ENCODE measurements around the gene CEP131. TPM values are rescaled to one million over a fixed set of nuclear protein-coding genes. Genes with fewer than 3 reads are reported as not detected.

Gene CEP131
- polyA plus RNA-seq, 2 of the 4 experiments (the other 2 are of a cell fraction) = 3.3 to 11.5 TPM

DNA sequence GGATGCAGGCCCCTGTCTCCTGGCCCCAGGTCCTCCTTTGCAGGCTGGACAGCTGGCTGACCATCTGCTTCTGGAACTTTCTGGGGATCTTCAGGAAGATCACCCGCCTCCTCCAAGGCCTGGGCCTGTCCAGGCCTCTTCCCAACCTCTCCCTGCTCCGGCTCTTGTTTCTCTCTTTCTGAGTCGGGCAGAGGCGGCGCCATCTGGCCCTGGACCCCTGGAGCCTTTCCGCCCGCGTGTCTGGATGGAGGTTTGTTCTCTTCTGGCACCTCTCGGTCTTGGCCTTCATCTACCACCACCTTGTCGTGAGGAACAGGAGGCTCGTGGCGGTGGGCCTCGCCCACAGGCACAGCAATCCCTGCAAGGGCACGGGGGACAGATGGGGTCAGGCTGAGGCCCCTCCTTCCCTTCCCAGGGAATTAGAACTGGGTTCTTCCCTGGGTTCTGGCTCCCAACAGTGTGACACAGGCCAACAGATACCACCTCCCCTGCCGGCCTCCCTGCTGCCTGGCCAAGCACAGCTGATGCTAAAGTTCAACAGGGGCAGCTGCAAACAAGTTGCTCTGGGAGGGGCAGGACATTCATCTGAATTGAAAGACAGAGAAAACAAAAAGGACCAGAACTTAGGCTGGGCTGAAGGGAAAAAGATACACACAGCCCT is 29.7 kb upstream of the CEP131 start:
- CTCF ChIA-PET = interaction anchor here (0.6 to 14.8 kb wide), 55 partner anchors 7 to 433 kb away, joined by 3 to 184 read pairs (median 4); partner anchors contain the start of gene FAAP100
- 90% methylated on average over 15 of the region's 15 CpGs for WGBS (ENCODE audit: missing lambda C conversion rate)

DNA sequence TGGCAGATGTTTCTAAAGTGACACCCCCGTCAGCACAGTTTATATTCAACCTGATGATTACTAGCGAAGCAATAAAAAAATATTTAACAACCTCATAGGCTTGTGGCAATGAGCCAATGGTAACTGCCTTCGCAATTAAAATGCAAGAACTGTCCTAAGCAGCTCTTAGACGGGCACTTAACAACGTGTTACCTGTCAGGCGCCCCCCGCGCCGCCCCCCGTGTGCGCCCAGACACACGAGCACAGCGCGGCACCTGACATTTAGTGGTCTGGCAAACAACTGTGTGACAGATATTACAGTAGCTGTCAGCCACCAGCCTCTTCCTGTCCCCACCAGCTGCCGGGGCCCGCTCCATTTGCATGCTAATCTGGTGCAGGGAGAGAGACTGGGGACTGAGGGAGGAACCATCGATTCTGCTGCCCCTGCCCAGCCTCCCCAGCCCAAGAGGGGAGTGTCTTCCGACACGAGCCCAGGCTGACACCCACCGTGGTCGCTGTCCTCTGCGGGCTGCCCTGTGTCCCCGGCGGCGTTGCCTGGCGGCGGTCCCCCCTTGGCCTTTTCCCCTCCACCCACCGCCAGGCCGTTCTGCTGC is 29.0 kb upstream of the CEP131 start:
- no peak for FAIRE-seq
- no peak for ATAC-seq
- Histone ChIP-seq H3K4me3 (no peak overlapping the region), H3K9me3 (no peaks in the 10 kb centered on the region), H3K27ac (no peak overlapping the region), H3K4me2 (no peak overlapping the region), H3K4me1 (peaks cover 14% of the 10 kb centered on the region)
- ChIA-PET CTCF (interaction anchor here (0.9 to 14.8 kb wide), 11 partner anchors 9 to 350 kb away, joined by 3 to 129 read pairs (median 5); partner anchors contain the start of gene SLC38A10), POLR2A (no interaction called here)
- DNase-seq (ENCODE audit: low read depth in 1 of 2, low spot score in 1 of 2) = no peak
- WGBS (ENCODE audit: missing lambda C conversion rate) = 92% methylated on average over 28 of the region's 29 CpGs
- TF ChIP-seq RAD21 (conservative IDR thresholded peaks at IDR 0.05 in 1 of 2, IDR thresholded peaks at IDR 0.05 in 1 of 2) = no peak
- TF ChIP-seq, protein P1, sequence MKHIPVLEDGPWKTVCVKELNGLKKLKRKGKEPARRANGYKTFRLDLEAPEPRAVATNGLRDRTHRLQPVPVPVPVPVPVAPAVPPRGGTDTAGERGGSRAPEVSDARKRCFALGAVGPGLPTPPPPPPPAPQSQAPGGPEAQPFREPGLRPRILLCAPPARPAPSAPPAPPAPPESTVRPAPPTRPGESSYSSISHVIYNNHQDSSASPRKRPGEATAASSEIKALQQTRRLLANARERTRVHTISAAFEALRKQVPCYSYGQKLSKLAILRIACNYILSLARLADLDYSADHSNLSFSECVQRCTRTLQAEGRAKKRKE (CRISPR knock-in tag; IDR thresholded peaks at IDR 0.05; ENCODE audit: low read depth) = no peak
- TF ChIP-seq, protein P2, sequence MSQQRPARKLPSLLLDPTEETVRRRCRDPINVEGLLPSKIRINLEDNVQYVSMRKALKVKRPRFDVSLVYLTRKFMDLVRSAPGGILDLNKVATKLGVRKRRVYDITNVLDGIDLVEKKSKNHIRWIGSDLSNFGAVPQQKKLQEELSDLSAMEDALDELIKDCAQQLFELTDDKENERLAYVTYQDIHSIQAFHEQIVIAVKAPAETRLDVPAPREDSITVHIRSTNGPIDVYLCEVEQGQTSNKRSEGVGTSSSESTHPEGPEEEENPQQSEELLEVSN (IDR thresholded peaks at IDR 0.05; ENCODE audit: borderline replicate concordance, low read depth) = no peak
- no peak for TF ChIP-seq RARB (CRISPR knock-in tag; IDR thresholded peaks at IDR 0.05)
- no peak for TF ChIP-seq PHF8 (IDR thresholded peaks at IDR 0.05; ENCODE audit: borderline replicate concordance, low read depth)
- no peak for TF ChIP-seq CHD2 (IDR thresholded peaks at IDR 0.05; ENCODE audit: low read length, partially characterized antibody)
- TF ChIP-seq FOSB (CRISPR knock-in tag; IDR thresholded peaks at IDR 0.05) = no peak
- TF ChIP-seq BHLHE40 (IDR thresholded peaks at IDR 0.05; ENCODE audit: low read depth, low read length) = no peak
- TF ChIP-seq HDAC2 (IDR thresholded peaks at IDR 0.05) = no peak
- no peak for TF ChIP-seq SMC3 (IDR thresholded peaks at IDR 0.05)
- TF ChIP-seq JUN (IDR thresholded peaks at IDR 0.05) = no peak
- no peak for TF ChIP-seq HEYL (CRISPR knock-in tag; IDR thresholded peaks at IDR 0.05)
- TF ChIP-seq HOXA7 (CRISPR knock-in tag; IDR thresholded peaks at IDR 0.05) = no peak

More for the DNA sequence above, 29.7 kb upstream of the CEP131 start:
- TF ChIP-seq RARB (CRISPR knock-in tag; IDR thresholded peaks at IDR 0.05) (no peak), RCOR1 (IDR thresholded peaks at IDR 0.05; ENCODE audit: low read depth, low read length) (no peak), FOSB (CRISPR knock-in tag; IDR thresholded peaks at IDR 0.05) (no peak), ZC3H11A (IDR thresholded peaks at IDR 0.05) (no peak), HOXA7 (CRISPR knock-in tag; IDR thresholded peaks at IDR 0.05) (no peak), GATA3 (IDR thresholded peaks at IDR 0.05; ENCODE audit: borderline replicate concordance) (no peak), KDM5A (IDR thresholded peaks at IDR 0.05) (no peak), ZFP36 (IDR thresholded peaks at IDR 0.05; ENCODE audit: borderline replicate concordance, partially characterized antibody) (no peak), RAD21 (conservative IDR thresholded peaks at IDR 0.05 in 1 of 2, IDR thresholded peaks at IDR 0.05 in 1 of 2) (no peak)
- TF ChIP-seq, protein P3, sequence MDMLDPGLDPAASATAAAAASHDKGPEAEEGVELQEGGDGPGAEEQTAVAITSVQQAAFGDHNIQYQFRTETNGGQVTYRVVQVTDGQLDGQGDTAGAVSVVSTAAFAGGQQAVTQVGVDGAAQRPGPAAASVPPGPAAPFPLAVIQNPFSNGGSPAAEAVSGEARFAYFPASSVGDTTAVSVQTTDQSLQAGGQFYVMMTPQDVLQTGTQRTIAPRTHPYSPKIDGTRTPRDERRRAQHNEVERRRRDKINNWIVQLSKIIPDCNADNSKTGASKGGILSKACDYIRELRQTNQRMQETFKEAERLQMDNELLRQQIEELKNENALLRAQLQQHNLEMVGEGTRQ (IDR thresholded peaks at IDR 0.05) = no peak
- TF ChIP-seq, protein P2 (IDR thresholded peaks at IDR 0.05; ENCODE audit: borderline replicate concordance, low read depth) = no peak
- TF ChIP-seq, protein P4, sequence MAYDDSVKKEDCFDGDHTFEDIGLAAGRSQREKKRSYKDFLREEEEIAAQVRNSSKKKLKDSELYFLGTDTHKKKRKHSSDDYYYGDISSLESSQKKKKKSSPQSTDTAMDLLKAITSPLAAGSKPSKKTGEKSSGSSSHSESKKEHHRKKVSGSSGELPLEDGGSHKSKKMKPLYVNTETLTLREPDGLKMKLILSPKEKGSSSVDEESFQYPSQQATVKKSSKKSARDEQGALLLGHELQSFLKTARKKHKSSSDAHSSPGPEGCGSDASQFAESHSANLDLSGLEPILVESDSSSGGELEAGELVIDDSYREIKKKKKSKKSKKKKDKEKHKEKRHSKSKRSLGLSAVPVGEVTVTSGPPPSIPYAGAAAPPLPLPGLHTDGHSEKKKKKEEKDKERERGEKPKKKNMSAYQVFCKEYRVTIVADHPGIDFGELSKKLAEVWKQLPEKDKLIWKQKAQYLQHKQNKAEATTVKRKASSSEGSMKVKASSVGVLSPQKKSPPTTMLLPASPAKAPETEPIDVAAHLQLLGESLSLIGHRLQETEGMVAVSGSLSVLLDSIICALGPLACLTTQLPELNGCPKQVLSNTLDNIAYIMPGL (CRISPR knock-in tag; IDR thresholded peaks at IDR 0.05; ENCODE audit: borderline replicate concordance) = no peak
- H3K27ac ChIP-seq = no peak overlapping the region
- ATAC-seq (no peak), FAIRE-seq (no peak), DNase-seq (ENCODE audit: low read depth in 1 of 2, low spot score in 1 of 2) (no peak)
- no peaks in the 10 kb centered on the region for H3K9me3 ChIP-seq
- H3K4me2 ChIP-seq = no peak overlapping the region
- peaks cover 18% of the 10 kb centered on the region for H3K4me1 ChIP-seq
- POLR2A ChIA-PET = no interaction called here
- no peak overlapping the region for H3K4me3 ChIP-seq

Measured in A549 (cell line).